Neural cell (in vitro differentiated cells): ENCODE measurements around the gene NEURL1. TPM values are rescaled to one million over a fixed set of nuclear protein-coding genes. Genes with fewer than 3 reads are reported as not detected.

ENCODE experiments used
- H2AFZ ChIP-seq: fragments of 200-600, 300-800 bp; sonication (generic), shearing (Covaris generic); 2 replicates; pipeline ENCODE4 v1.6.0; 2014; ENCODE audit warnings: low read depth, mild to moderate bottlenecking, antibody characterized with exemption, low read length, moderate library complexity
- H3F3A ChIP-seq: fragments of 200-600 bp; shearing (Covaris generic); 2 replicates; pipeline ENCODE4 v1.6.1; 2016; ENCODE audit warnings: mild to moderate bottlenecking, moderate library complexity, mixed read lengths, antibody characterized with exemption, low read length; ENCODE audit not compliant: insufficient read depth, poor library complexity, severe bottlenecking
- H3K27ac ChIP-seq: fragments of 200-600, 300-800 bp; sonication (generic), shearing (Covaris generic); 2 replicates; pipeline ENCODE4 v1.5.1; 2014; ENCODE audit warnings: mild to moderate bottlenecking, low read length, moderate library complexity
- H3K27me3 ChIP-seq: fragments of 300-800, 200-600 bp; sonication (generic), shearing (Covaris generic); 2 replicates; pipeline ENCODE4 v1.6.0; 2014; ENCODE audit warnings: mild to moderate bottlenecking, low read depth, low read length, moderate library complexity; ENCODE audit not compliant: insufficient read depth
- H3K36me3 ChIP-seq: fragments of 300-800, 200-600 bp; sonication (generic), shearing (Covaris generic); 2 replicates; pipeline ENCODE4 v1.5.1; 2014; ENCODE audit warnings: mild to moderate bottlenecking, antibody characterized with exemption, low read length, moderate library complexity; ENCODE audit not compliant: insufficient read depth
- H3K4me2 ChIP-seq: fragments of 300-800, 200-600 bp; sonication (generic), shearing (Covaris generic); 2 replicates; pipeline ENCODE4 v1.6.0; 2014; ENCODE audit warnings: mild to moderate bottlenecking, low read length
- H3K4me3 ChIP-seq: fragments of 300-800, 200-600 bp; sonication (generic), shearing (Covaris generic); 2 replicates; pipeline ENCODE4 v1.5.1; 2014; ENCODE audit warnings: mild to moderate bottlenecking, low read length, moderate library complexity
- H3K79me2 ChIP-seq: fragments of 200-600 bp; shearing (Covaris generic); replicated peaks from 2 replicates; pipeline ENCODE4 v1.6.0; 2014; ENCODE audit warnings: mild to moderate bottlenecking, low read length, moderate library complexity; ENCODE audit not compliant: insufficient read depth
- H3K9ac ChIP-seq: fragments of 300-800, 200-600 bp; sonication (generic), shearing (Covaris generic); 2 replicates; pipeline ENCODE4 v1.6.1; 2016; ENCODE audit warnings: mild to moderate bottlenecking, low read length, mixed read lengths
- H3K9me2 ChIP-seq: fragments of 200-600 bp; shearing (Covaris generic); 2 replicates; pipeline ENCODE4 v1.6.1; 2016; ENCODE audit warnings: mild to moderate bottlenecking, low read length, mixed read lengths; ENCODE audit not compliant: insufficient read depth
- H3K9me3 ChIP-seq: fragments of 200-600, 300-800 bp; sonication (generic), shearing (Covaris generic); 2 replicates; pipeline ENCODE4 v1.6.1; 2016; ENCODE audit warnings: mild to moderate bottlenecking, mixed run types, low read length, moderate library complexity, mixed read lengths
- H4K20me1 ChIP-seq: fragments of 200-600 bp; shearing (Covaris generic); 2 replicates; pipeline ENCODE4 v1.6.1; 2016; ENCODE audit warnings: mild to moderate bottlenecking, mixed run types; ENCODE audit not compliant: insufficient read depth
- EP300 ChIP-seq: fragments of 450-650 bp; conservative IDR thresholded peaks from 2 replicates; pipeline ENCODE4 v1.6.1; 2014; ENCODE audit warnings: antibody characterized with exemption, mild to moderate bottlenecking, moderate library complexity; ENCODE audit not compliant: poor library complexity, severe bottlenecking
- EZH2 ChIP-seq: fragments of 200-600, 300-800 bp; shearing (Covaris generic), sonication (generic); IDR thresholded peaks from 2 replicates; pipeline ENCODE4 v1.6.1; 2014; ENCODE audit warnings: antibody characterized with exemption, low read length, borderline replicate concordance, mild to moderate bottlenecking; ENCODE audit not compliant: insufficient read depth, poor library complexity, severe bottlenecking
- MXI1 ChIP-seq: fragments of 450-650 bp; conservative IDR thresholded peaks from 2 replicates; pipeline ENCODE4 v1.6.1; 2014; ENCODE audit warnings: antibody characterized with exemption, mild to moderate bottlenecking; ENCODE audit not compliant: poor library complexity, severe bottlenecking
- POLR2AphosphoS5 ChIP-seq: IDR thresholded peaks from 2 replicates; pipeline ENCODE4 v1.6.1; 2012
- RAD21 ChIP-seq: fragments of 450-650 bp; conservative IDR thresholded peaks from 2 replicates; pipeline ENCODE4 v1.6.1; 2014; ENCODE audit warnings: antibody characterized with exemption, mild to moderate bottlenecking, moderate library complexity
- REST ChIP-seq: IDR thresholded peaks from 2 replicates; pipeline ENCODE4 v1.6.1; 2012; ENCODE audit warnings: borderline replicate concordance
- SMC3 ChIP-seq: fragments of 450-650 bp; conservative IDR thresholded peaks from 2 replicates; pipeline ENCODE4 v1.6.1; 2014; ENCODE audit warnings: antibody characterized with exemption, mild to moderate bottlenecking, moderate library complexity; ENCODE audit not compliant: poor library complexity
- TAF1 ChIP-seq: IDR thresholded peaks from 2 replicates; pipeline ENCODE4 v1.6.1; 2012; ENCODE audit warnings: low read depth
- polyA plus RNA-seq: library from polyadenylated mRNA; depleted of rRNA; stranded (reverse); fragments of >200 nt; gene quantifications from 2 replicates; pipeline ENCODE4 v1.2.3, GENCODE V29; 2014
- TF ChIP-seq, protein P1 (sequence below): fragments of 450-650 bp; IDR thresholded peaks from 2 replicates; pipeline ENCODE4 v1.5.1; 2014; ENCODE audit warnings: antibody characterized with exemption, mild to moderate bottlenecking, moderate library complexity; ENCODE audit not compliant: poor library complexity, severe bottlenecking

Gene NEURL1
- polyA plus RNA-seq, 1 donor from 2014 or later, result 12.3 TPM

GRCh38 chr10:103447187-103447586 is 46.3 kb upstream of the NEURL1 start:
- Histone ChIP-seq H3K79me2 (no peaks in the 10 kb centered on the region), H3K27ac (no peak overlapping the region)

DNA sequence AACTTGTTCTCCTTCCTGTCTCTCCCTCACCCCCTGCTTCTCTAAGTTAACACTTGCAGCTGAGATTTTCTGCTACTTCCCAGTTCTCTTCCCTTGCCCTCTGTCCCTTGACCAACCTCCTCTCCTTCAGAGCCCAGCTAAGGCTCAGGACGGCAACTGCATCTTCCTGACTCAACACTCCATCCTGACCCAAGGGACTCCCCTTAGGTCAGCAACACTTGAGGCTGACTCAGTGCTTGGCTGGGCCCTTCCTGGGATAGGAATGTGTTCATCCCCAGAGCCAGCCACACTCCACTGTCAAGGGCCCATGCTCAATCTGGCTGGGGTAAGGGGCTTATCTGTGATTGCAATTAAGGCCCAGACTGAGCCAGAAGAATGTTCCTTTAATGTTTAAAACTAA is 44.8 kb upstream of the NEURL1 start:
- Histone ChIP-seq H3K9me3 (no peaks in the 10 kb centered on the region), H3K9ac (no peak overlapping the region), H3F3A (no peaks in the 10 kb centered on the region), H3K27me3 (no peaks in the 10 kb centered on the region), H3K79me2 (no peaks in the 10 kb centered on the region), H2AFZ (no peak overlapping the region), H3K4me2 (no peak overlapping the region), H3K36me3 (peaks cover 7% of the 10 kb centered on the region), H3K9me2 (no peaks in the 10 kb centered on the region), H4K20me1 (no peaks in the 10 kb centered on the region), H3K27ac (no peak overlapping the region), H3K4me3 (no peak overlapping the region)
- TF ChIP-seq TAF1, result no peak
- no peak for TF ChIP-seq REST
- TF ChIP-seq RAD21, result no peak

More at GRCh38 chr10:103447187-103447586, 46.3 kb upstream of the NEURL1 start:
- peaks cover 7% of the 10 kb centered on the region for H3K36me3 ChIP-seq
- no peaks in the 10 kb centered on the region for H3F3A ChIP-seq
- H3K4me2 ChIP-seq, result no peak overlapping the region
- no peaks in the 10 kb centered on the region for H3K9me3 ChIP-seq
- H3K4me3 ChIP-seq, result no peak overlapping the region
- no peak overlapping the region for H3K9ac ChIP-seq
- TF ChIP-seq, protein P1, sequence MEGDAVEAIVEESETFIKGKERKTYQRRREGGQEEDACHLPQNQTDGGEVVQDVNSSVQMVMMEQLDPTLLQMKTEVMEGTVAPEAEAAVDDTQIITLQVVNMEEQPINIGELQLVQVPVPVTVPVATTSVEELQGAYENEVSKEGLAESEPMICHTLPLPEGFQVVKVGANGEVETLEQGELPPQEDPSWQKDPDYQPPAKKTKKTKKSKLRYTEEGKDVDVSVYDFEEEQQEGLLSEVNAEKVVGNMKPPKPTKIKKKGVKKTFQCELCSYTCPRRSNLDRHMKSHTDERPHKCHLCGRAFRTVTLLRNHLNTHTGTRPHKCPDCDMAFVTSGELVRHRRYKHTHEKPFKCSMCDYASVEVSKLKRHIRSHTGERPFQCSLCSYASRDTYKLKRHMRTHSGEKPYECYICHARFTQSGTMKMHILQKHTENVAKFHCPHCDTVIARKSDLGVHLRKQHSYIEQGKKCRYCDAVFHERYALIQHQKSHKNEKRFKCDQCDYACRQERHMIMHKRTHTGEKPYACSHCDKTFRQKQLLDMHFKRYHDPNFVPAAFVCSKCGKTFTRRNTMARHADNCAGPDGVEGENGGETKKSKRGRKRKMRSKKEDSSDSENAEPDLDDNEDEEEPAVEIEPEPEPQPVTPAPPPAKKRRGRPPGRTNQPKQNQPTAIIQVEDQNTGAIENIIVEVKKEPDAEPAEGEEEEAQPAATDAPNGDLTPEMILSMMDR, result no peak
- TF ChIP-seq REST (no peak), TAF1 (no peak), POLR2AphosphoS5 (no peak), EZH2 (no peak), SMC3 (no peak), RAD21 (no peak), MXI1 (no peak), EP300 (no peak)
- no peak overlapping the region for H2AFZ ChIP-seq
- H3K27me3 ChIP-seq, result no peaks in the 10 kb centered on the region
- H4K20me1 ChIP-seq, result no peaks in the 10 kb centered on the region
- no peaks in the 10 kb centered on the region for H3K9me2 ChIP-seq
